Embryonic facial prominence (tissue), 1 donor: Measurements from ENCODE around the gene TEX9.
"Not testable (repeated sequence)": the region's sequence is repeated elsewhere in the genome, so short reads cannot be mapped to it uniquely, and the experiment has no call there.

Experiments used
- DNase-seq: peaks from one replicate; pipeline ENCODE4 v3.0.0-alpha.2; 2016; ENCODE audit errors: extremely low spot score

TEX9 gene

GRCh38 chr15:56366211-56366610 lies 985 bp downstream of the TEX9 start:
- DNase-seq: no peak

DNA sequence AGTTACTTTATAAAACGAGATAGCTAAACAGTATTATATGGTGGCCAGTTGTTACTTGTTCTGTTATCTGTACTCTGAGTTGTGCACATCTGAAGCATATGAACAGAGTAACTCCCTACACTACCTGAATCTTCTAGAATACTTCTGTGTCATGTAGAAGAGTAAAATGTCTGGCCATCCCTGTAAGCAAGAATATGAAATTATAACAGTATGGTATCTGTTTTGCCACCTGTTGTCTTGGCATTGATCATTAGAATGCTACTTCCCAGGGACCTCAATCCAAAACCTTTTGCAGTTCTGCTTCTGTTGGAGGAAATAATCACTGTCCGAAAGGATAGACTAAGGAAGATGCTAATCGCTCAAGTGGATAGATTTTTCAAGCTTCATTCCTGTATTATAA lies 1.9 kb downstream of the TEX9 start:
- no peak for DNase-seq

DNA sequence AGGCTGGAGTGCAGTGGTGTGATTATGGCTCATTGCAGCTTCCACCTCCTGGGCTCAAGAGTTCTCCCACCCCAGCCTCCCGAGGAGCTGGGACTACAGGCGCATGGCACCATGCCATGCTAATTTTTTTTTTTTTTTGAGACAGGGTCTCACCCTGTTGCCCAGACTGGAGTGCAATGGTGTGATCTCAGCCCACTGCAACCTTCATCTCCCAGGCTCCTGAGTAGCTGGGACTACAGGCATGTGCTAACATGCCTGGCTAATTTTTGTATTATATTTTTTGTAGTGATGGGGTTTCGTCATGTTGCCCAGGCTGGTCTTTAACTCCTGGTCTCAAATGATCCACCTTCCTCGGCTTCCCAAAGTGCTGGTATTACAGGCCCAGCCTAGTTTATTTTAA lies 4.0 kb downstream of the TEX9 start:
- no peak for DNase-seq

DNA sequence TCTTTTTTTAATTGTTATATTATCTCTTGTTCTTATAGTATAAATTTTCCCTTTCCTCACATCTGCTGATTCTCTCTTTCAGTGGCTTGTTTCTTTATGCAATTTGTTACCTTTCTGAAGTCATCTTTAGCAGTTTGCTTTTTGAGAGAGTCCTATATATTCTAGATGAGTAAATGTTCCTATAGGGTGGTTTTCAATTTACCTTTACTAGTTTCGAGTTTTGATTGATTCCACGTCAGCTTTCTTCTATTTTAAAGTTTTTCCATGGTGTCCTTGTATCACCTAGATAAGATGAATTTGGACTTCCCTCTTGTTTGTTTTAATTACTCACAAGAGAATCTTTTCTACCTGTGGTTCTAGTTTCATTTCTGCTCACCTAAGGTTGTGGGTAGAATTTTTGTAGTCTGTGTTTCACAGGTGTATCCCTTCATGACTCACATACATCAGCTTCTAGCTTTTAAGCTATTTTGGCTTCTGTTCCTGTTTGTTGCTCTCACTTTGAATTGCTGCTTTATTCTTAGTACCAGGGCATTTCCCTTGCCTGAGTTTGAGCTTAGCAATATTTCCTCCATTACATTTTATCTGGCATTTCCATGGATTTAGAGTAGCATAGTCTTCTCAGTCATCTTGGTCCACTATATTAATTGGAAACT lies 6.4 kb downstream of the TEX9 start:
- DNase-seq: no peak

GRCh38 chr15:56374693-56375092 lies 9.5 kb downstream of the TEX9 start:
- not testable (repeated sequence) for DNase-seq

- not testable (repeated sequence) for DNase-seq
Observed at GRCh38 chr15:56377822-56378221, 12.6 kb downstream of the TEX9 start.

GRCh38 chr15:56383010-56383409 lies 17.8 kb downstream of the TEX9 start:
- no peak for DNase-seq

- DNase-seq: no peak
Observed at GRCh38 chr15:56385908-56386307, 20.7 kb downstream of the TEX9 start.

DNA sequence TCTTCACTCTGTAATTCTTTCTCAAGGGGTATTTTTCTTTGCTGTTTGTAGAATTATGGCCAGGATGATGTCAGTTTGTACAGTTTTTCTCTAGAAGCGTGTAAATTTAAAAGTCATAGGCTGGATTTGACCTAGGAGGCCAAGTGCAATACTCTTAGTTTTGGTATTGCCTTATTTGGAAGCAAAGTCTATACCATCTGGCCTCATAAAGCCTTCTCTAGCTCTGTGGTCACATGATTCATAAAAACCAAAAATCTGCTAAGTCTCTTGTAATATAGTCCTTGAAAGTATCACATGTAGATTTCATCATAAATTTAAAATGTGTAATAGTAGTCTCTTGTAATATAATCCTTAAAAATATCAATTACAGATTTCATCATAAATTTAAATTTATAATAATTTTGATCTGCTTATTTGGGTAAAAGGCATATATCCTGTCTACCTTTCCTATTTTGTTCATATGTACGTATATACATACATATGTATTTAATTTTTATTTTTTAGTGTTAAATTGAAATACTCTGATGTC lies 25.6 kb downstream of the TEX9 start:
- no peak for DNase-seq

DNA sequence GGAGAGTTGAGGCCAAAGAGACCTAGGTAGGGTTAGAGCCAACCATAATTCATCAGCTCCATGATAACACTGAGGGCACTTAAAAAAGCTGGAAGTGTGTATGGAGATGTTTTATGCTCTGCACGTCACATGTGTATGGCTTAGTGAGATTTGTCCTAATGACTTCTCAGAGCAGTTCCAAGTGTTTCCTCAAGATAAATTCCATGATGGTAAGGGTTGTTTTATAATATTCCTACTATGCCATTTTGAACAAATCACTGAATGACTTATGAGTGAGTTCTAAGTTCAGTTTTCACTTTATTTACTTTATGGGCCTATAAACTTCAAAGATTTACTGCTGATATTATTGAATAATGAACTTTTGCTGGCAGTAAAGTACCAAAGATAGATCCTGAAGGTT lies 28.1 kb downstream of the TEX9 start:
- no peak for DNase-seq

- DNase-seq: no peak
Observed at GRCh38 chr15:56394909-56395308, 29.7 kb downstream of the TEX9 start.

DNA sequence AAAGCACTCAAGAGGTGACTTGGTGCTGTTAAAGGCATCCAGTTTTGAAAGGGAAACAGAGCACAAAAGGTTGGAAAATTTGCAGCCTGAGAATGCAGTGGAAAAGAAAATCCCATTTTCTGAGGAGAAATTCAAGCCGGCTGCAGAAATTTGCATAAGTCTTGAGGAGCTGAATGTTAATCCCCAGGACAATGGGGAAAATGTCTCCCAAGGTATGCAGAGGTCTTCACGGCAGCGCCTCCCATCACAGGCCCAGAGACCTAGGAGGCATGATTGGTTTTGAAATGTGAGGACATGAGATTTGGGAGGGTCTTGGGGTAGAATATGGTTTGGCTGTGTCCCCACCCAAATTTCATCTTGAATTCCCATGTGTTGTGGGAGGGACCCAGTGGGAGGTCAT lies 32.1 kb downstream of the TEX9 start:
- DNase-seq: not testable (repeated sequence)

- not testable (repeated sequence) for DNase-seq
Observed at GRCh38 chr15:56399209-56399608, 34.0 kb downstream of the TEX9 start.

- no peak for DNase-seq
Observed at GRCh38 chr15:56410721-56411120, 45.5 kb downstream of the TEX9 start.

- DNase-seq: no peak
Observed at GRCh38 chr15:56411122-56411749, 46.0 kb downstream of the TEX9 start.

DNA sequence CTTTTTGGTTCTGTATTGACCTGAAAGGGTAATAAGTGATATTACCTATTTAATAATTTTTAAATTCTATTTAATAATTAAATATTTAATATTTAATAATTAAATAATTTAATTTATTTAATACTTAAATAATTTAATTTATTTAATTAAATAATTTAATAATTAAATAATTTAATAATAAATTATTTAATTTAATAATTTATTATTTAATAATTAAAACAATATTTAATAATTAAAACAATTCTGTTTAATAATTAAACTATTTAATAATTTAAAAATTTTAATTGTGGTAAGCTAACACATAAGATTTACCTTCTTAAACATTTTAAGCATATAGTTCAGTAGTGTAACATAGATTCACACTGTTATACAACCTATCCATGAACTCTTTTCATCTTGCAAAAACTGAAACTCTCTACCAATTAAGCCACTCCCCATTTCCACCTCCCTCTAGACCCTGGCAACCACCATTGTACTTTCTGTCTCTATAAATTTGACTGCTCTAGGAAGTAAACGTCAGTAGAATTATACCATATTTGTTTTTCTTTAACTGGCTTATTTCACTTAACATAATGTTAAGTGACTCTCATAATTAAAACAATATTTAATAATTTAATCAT lies 48.0 kb downstream of the TEX9 start:
- not testable (repeated sequence) for DNase-seq

- DNase-seq: no peak
Observed at GRCh38 chr15:56425276-56425675, 60.0 kb downstream of the TEX9 start.

- no peak for DNase-seq
Observed at GRCh38 chr15:56425976-56426375, 60.8 kb downstream of the TEX9 start.

DNA sequence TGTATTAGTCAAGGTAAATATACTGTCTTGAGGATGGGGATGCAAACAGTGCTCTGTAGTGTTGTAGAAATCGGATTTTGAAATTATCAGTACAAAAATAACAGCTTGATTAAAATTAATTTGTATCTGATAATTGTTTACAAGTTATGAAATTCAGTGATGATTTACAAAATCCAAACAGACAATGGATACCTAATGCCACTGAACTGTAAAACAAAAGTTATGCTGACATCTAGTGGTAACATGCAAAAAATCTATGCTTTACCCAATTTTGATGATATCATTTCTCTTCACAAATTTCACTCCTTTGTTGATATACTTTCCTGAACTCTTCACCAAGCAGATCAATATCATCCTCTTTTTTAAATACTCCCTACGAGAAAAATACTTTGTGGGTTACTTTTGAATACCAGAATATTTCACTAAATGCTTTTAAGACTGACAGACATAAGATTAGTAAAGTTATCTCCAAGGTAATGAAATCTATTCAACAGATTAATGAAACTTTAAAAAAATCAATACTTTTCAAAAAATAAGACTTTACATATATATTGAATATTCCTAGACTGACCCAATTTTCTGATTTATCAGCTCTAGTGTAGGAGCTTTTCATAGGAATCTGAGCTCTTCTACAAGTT lies 63.7 kb downstream of the TEX9 start:
- DNase-seq: no peak

DNA sequence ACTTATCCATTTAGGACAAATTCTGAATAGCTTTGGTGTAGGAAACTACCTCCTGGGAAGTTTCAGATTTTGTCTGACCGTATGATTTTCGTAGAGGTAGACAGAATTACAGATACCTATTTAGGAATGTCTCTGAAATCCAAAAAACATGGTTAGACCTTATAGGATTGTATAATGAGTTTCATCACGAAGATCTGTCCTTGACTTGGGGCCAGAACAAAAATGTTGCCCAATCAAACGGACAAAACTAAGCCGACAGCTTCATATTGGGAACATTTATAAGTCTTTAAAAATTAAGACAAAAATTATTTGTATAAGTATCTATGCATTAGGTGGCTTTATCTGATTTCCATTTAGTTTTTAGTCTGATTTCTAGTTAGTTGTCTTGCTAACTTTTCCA lies 67.1 kb downstream of the TEX9 start:
- no peak for DNase-seq

- DNase-seq: no peak
Observed at GRCh38 chr15:56440214-56440770, 75.1 kb downstream of the TEX9 start.

DNA sequence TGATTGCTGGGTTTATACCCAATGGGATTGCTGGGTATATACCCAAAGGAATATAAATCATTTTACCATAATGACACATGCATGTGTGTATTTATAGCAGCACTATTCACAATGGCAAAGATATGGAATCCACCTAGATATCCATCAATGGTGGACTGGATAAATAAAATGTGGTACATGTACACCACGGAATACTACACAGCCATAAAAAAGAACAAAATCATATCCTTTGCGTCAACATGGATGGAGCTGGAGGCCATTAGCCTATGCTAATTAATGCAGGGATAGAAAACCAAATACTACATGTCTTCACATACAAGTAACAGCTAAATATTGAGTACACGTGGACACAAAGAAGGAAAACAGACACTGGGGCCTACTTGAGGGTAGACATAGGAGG lies 77.1 kb downstream of the TEX9 start:
- no peak for DNase-seq
